HG03097 (cell line): ENCODE data around the gene LMBR1.
"Not testable (repeated sequence)": the region's sequence is repeated elsewhere in the genome, so short reads cannot be mapped to it uniquely, and the experiment has no call there.

Source experiments
- ATAC-seq: cut with Tn5 transposase; IDR thresholded peaks from one replicate; pipeline ENCODE4 v1.9.1; 2021; ENCODE audit not compliant: unreplicated experiment, low FRiP score

The LMBR1 gene

GRCh38 chr7:156666368-156667109 lies 226.4 kb downstream of the LMBR1 start:
- ATAC-seq = no peak

DNA sequence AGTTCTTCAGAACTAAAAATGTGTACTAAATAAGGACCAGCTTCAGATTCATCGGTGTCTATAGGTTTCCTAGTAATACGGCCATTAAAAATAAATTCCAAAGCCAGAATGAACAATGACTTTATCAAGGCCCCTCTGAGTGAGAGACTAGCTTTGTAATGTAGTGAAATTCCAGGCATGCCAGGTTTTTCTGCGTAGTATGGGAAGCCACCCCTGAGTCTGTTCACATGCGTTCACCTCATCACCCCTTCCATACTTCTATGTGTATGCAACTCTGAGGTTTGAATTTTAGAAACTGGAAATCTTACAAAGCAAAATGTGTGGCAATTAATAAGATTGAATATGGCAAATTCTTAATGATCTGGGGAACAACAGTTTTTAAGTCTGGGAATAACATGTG lies 227.9 kb downstream of the LMBR1 start:
- ATAC-seq = no peak

DNA sequence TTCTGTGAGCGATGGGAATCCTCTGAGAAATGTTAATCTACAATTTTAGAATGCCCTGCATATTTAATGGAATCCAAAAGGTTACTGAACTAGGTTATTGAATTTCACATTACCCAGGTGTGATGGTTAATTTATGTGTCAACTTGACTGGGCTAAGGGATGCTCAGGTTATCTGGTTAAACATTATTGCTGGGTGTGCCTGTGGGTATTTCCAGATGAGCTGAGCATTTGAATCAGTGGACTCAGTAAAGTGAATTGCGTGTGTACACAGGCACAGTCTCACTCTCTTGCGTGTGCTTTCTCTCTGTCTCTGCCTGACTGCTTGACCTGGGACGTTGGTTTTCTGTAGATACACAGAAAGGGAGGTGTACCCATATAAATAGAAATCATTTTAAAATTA lies 230.7 kb downstream of the LMBR1 start:
- ATAC-seq = no peak

GRCh38 chr7:156661637-156662036 lies 231.3 kb downstream of the LMBR1 start:
- no peak for ATAC-seq

- ATAC-seq = no peak
These were observed 233.0 kb downstream of the LMBR1 start for GRCh38 chr7:156659961-156660360.

- no peak for ATAC-seq
These were observed 233.8 kb downstream of the LMBR1 start for GRCh38 chr7:156659203-156659602.

DNA sequence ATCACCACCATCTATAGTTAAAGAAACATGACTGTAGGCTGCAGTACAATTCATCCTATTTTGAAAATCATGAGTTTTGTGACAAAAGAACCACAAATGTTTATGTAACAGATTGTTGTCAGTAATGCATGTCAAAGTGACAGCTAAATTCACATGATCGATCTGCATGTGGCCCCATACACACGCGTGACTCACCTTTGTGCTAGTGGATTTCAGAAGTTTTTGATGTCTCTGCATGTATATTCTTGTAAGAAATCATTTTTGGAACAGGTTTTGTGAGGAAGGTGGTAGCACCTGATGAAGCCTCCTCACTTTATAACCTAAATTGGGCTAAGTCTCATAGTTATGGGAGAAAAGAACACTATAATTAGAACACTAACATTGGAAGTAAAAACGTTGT lies 235.3 kb downstream of the LMBR1 start:
- no peak for ATAC-seq

GRCh38 chr7:156656598-156656997 lies 236.4 kb downstream of the LMBR1 start:
- ATAC-seq = no peak

DNA sequence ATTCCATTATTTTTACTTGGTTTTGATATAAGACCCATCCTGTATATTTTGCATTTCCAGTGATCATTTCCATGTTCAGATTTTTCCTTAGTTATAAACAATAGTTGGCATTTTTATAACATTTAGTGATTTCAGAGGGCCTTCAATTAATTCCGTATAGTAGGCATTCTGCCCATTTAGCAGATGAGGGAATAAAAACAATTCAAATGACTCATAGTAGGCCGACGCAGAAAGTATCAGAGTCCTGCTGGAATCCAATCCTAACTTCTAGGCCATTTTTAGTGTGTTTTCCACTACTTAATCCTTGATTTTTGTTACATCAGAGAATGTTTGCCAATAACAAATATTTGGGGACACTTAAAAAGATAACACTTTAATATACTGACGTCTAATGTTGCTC lies 237.0 kb downstream of the LMBR1 start:
- no peak for ATAC-seq

- no peak for ATAC-seq
These were observed 237.7 kb downstream of the LMBR1 start for GRCh38 chr7:156655251-156655650.

DNA sequence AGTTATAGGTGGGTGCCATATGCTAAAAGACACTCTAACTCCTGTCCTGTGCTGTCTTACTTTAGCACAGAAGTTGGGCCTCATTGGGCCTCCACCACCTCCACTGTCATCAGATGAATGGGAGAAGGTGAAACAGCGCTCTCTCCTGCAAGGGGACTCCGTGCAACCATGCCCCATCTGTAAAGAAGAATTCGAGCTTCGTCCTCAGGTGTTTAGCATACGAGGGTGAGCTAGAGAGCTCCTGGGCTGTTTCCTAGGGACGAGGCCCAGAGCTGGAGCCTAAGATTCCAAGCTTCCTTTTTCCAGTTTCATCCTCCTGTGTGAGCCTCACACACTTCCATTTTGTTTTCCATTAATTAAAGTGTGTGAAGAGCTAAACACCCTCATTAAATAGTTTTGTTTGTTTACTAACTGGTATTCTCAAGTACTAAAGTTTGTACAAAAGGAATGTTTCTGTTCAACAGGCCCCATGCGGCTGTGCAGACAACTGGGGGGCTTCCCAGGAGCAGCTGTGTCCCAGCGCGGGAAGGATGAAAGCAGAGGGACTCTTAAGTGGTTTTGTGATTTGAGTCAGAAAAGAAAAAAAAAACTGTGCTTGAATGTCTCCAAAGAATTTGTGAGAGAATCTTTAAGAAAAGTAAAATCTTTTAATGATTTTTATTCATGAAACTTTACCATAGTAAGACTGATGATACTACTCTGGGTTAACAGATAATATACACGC lies 238.3 kb downstream of the LMBR1 start:
- ATAC-seq = no peak

- no peak for ATAC-seq
These were observed 240.0 kb downstream of the LMBR1 start for GRCh38 chr7:156652886-156653568.

- no peak for ATAC-seq
These were observed 241.5 kb downstream of the LMBR1 start for GRCh38 chr7:156651474-156651873.

GRCh38 chr7:156650042-156650441 lies 242.9 kb downstream of the LMBR1 start:
- ATAC-seq = no peak

GRCh38 chr7:156647330-156647729 lies 245.7 kb downstream of the LMBR1 start:
- ATAC-seq = not testable (repeated sequence)

GRCh38 chr7:156642306-156643045 lies 250.5 kb downstream of the LMBR1 start:
- no peak for ATAC-seq

DNA sequence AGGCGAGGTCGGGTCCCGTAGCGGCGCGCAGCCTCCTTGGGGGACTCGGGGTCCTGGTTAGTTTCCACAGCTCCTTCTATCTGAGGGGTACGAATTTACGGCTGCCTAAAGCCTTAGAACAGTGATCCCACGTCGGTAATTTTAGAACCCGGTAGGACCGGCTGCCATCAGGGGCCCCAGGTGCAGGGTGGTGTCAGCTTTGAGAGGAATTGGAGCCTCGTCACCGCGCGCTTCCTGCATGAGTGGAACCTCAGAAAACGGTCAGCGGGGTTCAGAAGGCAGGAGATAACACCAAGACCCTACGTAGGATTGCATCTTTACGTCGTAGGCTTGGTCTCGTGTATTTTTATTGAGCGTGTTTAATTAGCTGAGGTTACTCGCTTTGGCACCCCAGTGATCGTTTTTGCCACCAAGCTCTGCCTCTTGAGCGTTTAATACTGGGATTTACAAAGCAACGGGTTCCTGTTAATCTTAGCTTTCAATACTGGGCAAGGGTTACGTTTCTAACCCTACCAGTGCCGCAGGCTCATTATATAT lies 252.0 kb downstream of the LMBR1 start:
- ATAC-seq = peak; percentile 41

GRCh38 chr7:156640257-156640948 lies 252.6 kb downstream of the LMBR1 start, which contains the start of gene RNF32:
Gene RNF32 (plus strand): TSS chr7:156640774. CDS start chr7:156643878, 3,104 bp downstream.
- ATAC-seq = peak; percentile 81

GRCh38 chr7:156639426-156640256 lies 253.3 kb downstream of the LMBR1 start:
- no peak for ATAC-seq
